K562 (cell line): ENCODE data around the gene MTMR4. TPM values are rescaled to one million over a fixed set of nuclear protein-coding genes. Genes with fewer than 3 reads are reported as not detected.

ENCODE experiments used
- ATAC-seq: fragments of 200-7000 bp; cut with Tn5 transposase; 3 replicates; pipeline ENCODE4 v1.9.1; 2020; ENCODE audit warnings: moderate library complexity
- BruUV-seq: library from RNA; stranded (reverse); fragments of 400-500 nt; replicated peaks from 2 replicates; lab custom pipeline; 2021; lab: Mats Ljungman, UMichigan
- CTCF ChIA-PET: fragments of 300-600 bp; formaldehyde crosslinking; extraction: SDS; loops from one replicate; lab custom pipeline; 2021; ENCODE audit warnings: low intra/inter-chr PET ratio; lab: Yijun Ruan, JAX
- POLR2A ChIA-PET: fragments of 300-600, 350-650 bp; sonication (Branson Sonifier 250); formaldehyde crosslinking; extraction: SDS; loops from one replicate; lab custom pipeline; 2021; ENCODE audit warnings: antibody characterized with exemption, inconsistent platforms; lab: Yijun Ruan, JAX
- DNase-seq, 4 experiments: peaks; one replicate each; pipeline versions ENCODE4 v3.0.0 to v3.0.0-alpha.2; 2011 to 2018; ENCODE audit warnings: low spot score in 3 of 4, mixed read lengths in 3 of 4; ENCODE audit errors: extremely low read depth in 1 of 4
- FAIRE-seq: peaks from 2 replicates; lab custom pipeline; 2011; peaks lifted over from hg19 to GRCh38; lab: Jason Lieb, UNC
- H2AFZ ChIP-seq: 2 replicates; pipeline ENCODE4 v1.6.0; 2011; ENCODE audit warnings: low read depth, low read length, control low read depth, inconsistent platforms
- H3K27ac ChIP-seq: fragments of 200-600 bp; 3 replicates; pipeline ENCODE4 v1.8.0; 2011; ENCODE audit warnings: low read depth, mild to moderate bottlenecking, control low read depth, inconsistent platforms, low read length, moderate library complexity, mixed read lengths; ENCODE audit errors: extremely low read depth
- H3K27me3 ChIP-seq, 2 experiments: fragments of 300-600 bp in 1 of 2; 2 replicates in 1 of 2; 3 replicates in 1 of 2; pipeline versions ENCODE4 v1.6.0 to v1.8.0; 2011; ENCODE audit warnings: inconsistent platforms in 2 of 2, low read length in 2 of 2, mild to moderate bottlenecking in 1 of 2, mixed read lengths in 1 of 2, moderate library complexity in 1 of 2; ENCODE audit not compliant: control insufficient read depth in 2 of 2, insufficient read depth in 2 of 2
- H3K36me3 ChIP-seq: fragments of 300-600 bp; 3 replicates; pipeline ENCODE4 v1.8.0; 2011; ENCODE audit warnings: mild to moderate bottlenecking, low read length, inconsistent platforms; ENCODE audit not compliant: control insufficient read depth, insufficient read depth
- H3K4me1 ChIP-seq, 2 experiments: fragments of 200-600 bp in 1 of 2; replicated peaks in 1 of 2; 2 replicates in 1 of 2; 3 replicates in 1 of 2; pipeline versions ENCODE4 v1.5.1 to v1.8.0; 2011; ENCODE audit warnings: inconsistent platforms in 2 of 2, low read length in 2 of 2, mild to moderate bottlenecking in 1 of 2, mixed read lengths in 1 of 2, moderate library complexity in 1 of 2; ENCODE audit not compliant: control insufficient read depth in 2 of 2, insufficient read depth in 2 of 2
- H3K4me2 ChIP-seq: 2 replicates; pipeline ENCODE4 v1.6.1; 2011; ENCODE audit warnings: low read length, control low read depth, inconsistent platforms, mixed read lengths; ENCODE audit not compliant: insufficient read depth
- H3K4me3 ChIP-seq: fragments of 200-600 bp; sonication (generic), shearing (Covaris generic); 2 replicates; pipeline ENCODE4 v1.5.1; 2016; ENCODE audit warnings: control low read depth, inconsistent platforms
- H3K79me2 ChIP-seq: fragments of 200-600 bp; 3 replicates; pipeline ENCODE4 v1.8.0; 2011; ENCODE audit warnings: low read length, inconsistent platforms; ENCODE audit not compliant: control insufficient read depth, insufficient read depth
- H3K9ac ChIP-seq, 2 experiments: 2 replicates each; pipeline versions ENCODE4 v1.6.0 to v1.6.1; 2011; ENCODE audit warnings: low read depth in 2 of 2, low read length in 2 of 2, control low read depth in 1 of 2, inconsistent platforms in 1 of 2, mild to moderate bottlenecking in 1 of 2, mixed read lengths in 1 of 2; ENCODE audit not compliant: insufficient read depth in 1 of 2
- H3K9me1 ChIP-seq: one replicate; pipeline ENCODE4 v1.6.0; 2011; ENCODE audit warnings: inconsistent platforms, mild to moderate bottlenecking, low read length, moderate library complexity; ENCODE audit not compliant: control insufficient read depth, insufficient read depth
- H3K9me3 ChIP-seq: replicated peaks from 2 replicates; pipeline ENCODE4 v1.5.1; 2011; ENCODE audit warnings: low read depth, low read length, inconsistent platforms; ENCODE audit not compliant: control insufficient read depth, insufficient read depth
- H4K20me1 ChIP-seq: replicated peaks from 2 replicates; pipeline ENCODE4 v1.6.1; 2011; ENCODE audit warnings: low read length, inconsistent platforms, mixed read lengths; ENCODE audit not compliant: control insufficient read depth, insufficient read depth
- ELF2 ChIP-seq: fragments of 250-450 bp; sonication (Bioruptor Pico); IDR thresholded peaks from 2 replicates; pipeline ENCODE4 v1.5.0; 2021; ENCODE audit warnings: mild to moderate bottlenecking
- NRF1 ChIP-seq, 2 experiments: fragments of 450-650 bp; IDR thresholded peaks in 1 of 2; conservative IDR thresholded peaks in 1 of 2; 2 replicates each; pipeline ENCODE4 v1.6.1; 2014; ENCODE audit warnings: mild to moderate bottlenecking in 2 of 2
- PHF20 ChIP-seq: fragments of 450-650 bp; IDR thresholded peaks from 2 replicates; pipeline ENCODE4 v1.6.1; 2018; ENCODE audit not compliant: partially characterized antibody
- WGBS: fragments of 100-300 bp; shearing (Covaris generic); methylation state at CpG from one replicate; pipeline ENCODE4 v1.1.6; 2016; ENCODE audit warnings: low coverage, mixed read lengths; ENCODE audit not compliant: insufficient coverage; ENCODE audit errors: missing lambda C conversion rate; 5-methylcytosine and 5-hydroxymethylcytosine counted together
- in situ Hi-C: fragments of 300-500 bp; cut with MboI; formaldehyde crosslinking; loops from 4 replicates; pipeline ENCODE4 v1.15.0; 2018; ENCODE audit warnings: inconsistent platforms, mixed read lengths
- intact Hi-C: fragments of 100-400 bp; cut with micrococcal nuclease; formaldehyde crosslinking; loops from 2 replicates; pipeline ENCODE4 v1.14.2; 2022
- polyA plus RNA-seq, 8 experiments: library from polyadenylated mRNA; depleted of rRNA in 4 of 8; stranded (reverse) in 5 of 8; unstranded in 3 of 8; fragments of >200 nt; fragmentation: Nextera tagmentation in 2 of 8; fragmentation: Illumina TruSeq in 1 of 8; extraction: Ambion mirVana in 2 of 8; extraction: Trizol in 1 of 8; gene quantifications; 2 replicates each; pipeline versions ENCODE4 v1.2.1 to v1.2.3, GENCODE V29; 2011 to 2014; ENCODE audit warnings: inconsistent platforms in 1 of 8, missing spikeins in 1 of 8
- total RNA-seq, 7 experiments: library from RNA; depleted of rRNA in 6 of 7; stranded (reverse); fragments of >200 nt in 6 of 7; fragmentation: Illumina TruSeq in 2 of 7; extraction: Trizol in 2 of 7; gene quantifications; 2 replicates each; pipeline versions ENCODE4 v1.2.1 to v1.2.3, GENCODE V29; 2011 to 2021; ENCODE audit warnings: low replicate concordance in 1 of 7
- TF ChIP-seq, protein P1 (sequence below): sonication (generic); formaldehyde crosslinking; IDR thresholded peaks from 2 replicates; pipeline ENCODE4 v1.8.1; 2023; ENCODE audit warnings: mild to moderate bottlenecking, missing genetic modification reagents

MTMR4 gene
- total and polyA plus RNA-seq, 9 of the 15 experiments (the other 6 are each of a cell fraction or from before 2014, with no cell fraction given): 8.8 to 45.7 (median 28.7) TPM

DNA sequence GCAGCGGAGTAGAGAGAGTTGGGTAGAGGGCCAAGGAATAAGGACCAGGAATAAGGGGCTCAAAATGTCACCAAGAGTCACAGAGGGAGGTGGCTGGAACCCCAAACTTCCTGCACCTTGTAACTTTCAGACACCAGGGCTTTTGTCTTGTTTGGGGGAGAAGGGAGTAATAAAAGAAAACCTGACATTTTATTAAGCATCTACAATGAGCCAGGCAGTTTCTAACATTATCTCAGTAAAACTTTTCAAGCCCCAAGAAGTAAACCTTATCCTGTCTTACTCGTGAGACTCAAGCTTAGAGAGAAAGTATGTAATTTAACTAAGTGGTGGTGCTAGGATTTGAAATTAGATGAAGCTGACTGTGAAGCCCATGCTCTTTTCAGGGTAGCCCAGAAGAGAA is 848 bp upstream of the MTMR4 start (continued):
- TF ChIP-seq, protein P1, sequence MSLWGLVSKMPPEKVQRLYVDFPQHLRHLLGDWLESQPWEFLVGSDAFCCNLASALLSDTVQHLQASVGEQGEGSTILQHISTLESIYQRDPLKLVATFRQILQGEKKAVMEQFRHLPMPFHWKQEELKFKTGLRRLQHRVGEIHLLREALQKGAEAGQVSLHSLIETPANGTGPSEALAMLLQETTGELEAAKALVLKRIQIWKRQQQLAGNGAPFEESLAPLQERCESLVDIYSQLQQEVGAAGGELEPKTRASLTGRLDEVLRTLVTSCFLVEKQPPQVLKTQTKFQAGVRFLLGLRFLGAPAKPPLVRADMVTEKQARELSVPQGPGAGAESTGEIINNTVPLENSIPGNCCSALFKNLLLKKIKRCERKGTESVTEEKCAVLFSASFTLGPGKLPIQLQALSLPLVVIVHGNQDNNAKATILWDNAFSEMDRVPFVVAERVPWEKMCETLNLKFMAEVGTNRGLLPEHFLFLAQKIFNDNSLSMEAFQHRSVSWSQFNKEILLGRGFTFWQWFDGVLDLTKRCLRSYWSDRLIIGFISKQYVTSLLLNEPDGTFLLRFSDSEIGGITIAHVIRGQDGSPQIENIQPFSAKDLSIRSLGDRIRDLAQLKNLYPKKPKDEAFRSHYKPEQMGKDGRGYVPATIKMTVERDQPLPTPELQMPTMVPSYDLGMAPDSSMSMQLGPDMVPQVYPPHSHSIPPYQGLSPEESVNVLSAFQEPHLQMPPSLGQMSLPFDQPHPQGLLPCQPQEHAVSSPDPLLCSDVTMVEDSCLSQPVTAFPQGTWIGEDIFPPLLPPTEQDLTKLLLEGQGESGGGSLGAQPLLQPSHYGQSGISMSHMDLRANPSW (CRISPR knock-in tag): no peak

- H3K9me3 ChIP-seq: no peaks in the 10 kb centered on the region
- no TSS peak for BruUV-seq
- H3K36me3 ChIP-seq: peaks cover 45% of the 10 kb centered on the region
- H3K4me1 ChIP-seq: peaks cover 29 to 31% of the 10 kb centered on the region in 2 experiments
- 51% methylated on average over 7 of the region's 11 CpGs for WGBS
- peaks cover 27% of the 10 kb centered on the region for H3K79me2 ChIP-seq
- TF ChIP-seq ELF2 (0 out of 2 replicates have a peak, but pooled peaks have one; percentile 28), NRF1 (conservative IDR thresholded peaks at IDR 0.05 in 1 of 2, IDR thresholded peaks at IDR 0.05 in 1 of 2) (0 out of 4 replicates have a peak, but pooled peaks of 1 of the 2 experiments have one; percentile 5), PHF20 (no peak)
- ChIA-PET CTCF (no interaction called here), POLR2A (interaction anchor here (0.5 to 2.9 kb wide), 16 partner anchors 9 to 640 kb away, joined by 3 to 35 read pairs (median 3); partner anchors contain the start of gene SKA2)
- DNase-seq (no peak), ATAC-seq (no peak), FAIRE-seq (no peak)
- peak overlapping the region; percentile 35 for H2AFZ ChIP-seq
- H3K4me3 ChIP-seq: peak overlapping the region; percentile 57
- no peaks in the 10 kb centered on the region for H4K20me1 ChIP-seq
- in situ Hi-C loops (no loop called here), intact Hi-C loops (loop anchor here (5.0 kb wide), 1 partner anchor 63 kb away; no protein-coding TSS in a partner anchor)
- H3K9me1 ChIP-seq: no peaks in the 10 kb centered on the region
- peak overlapping the region; percentile 93 for H3K4me2 ChIP-seq
- H3K27ac ChIP-seq: 0 out of 3 replicates have a peak overlapping the region, but pooled peaks have one; percentile 14
- H3K27me3 ChIP-seq: no peaks in the 10 kb centered on the region
- peak overlapping the region in 1 of 2 experiments; percentile 31; a peak in 3 of 4 replicates for H3K9ac ChIP-seq
These were observed 326 bp upstream of the MTMR4 start for GRCh38 chr17:58514770-58515157.
